Stimulated activated CD8-positive, alpha-beta memory T cell treated with anti-CD3 and anti-CD28 coated beads, Interleukin-15, amount 100 ng/mL, for 24 hours (primary cell): ENCODE data around the gene MOGAT3.

Experiments used
- DNase-seq: peaks from one replicate; pipeline ENCODE4 v3.0.0-alpha.2; 2020; ENCODE audit warnings: low read depth

The MOGAT3 gene

GRCh38 chr7:101160910-101161309, 39.9 kb downstream of the MOGAT3 start:
- DNase-seq = no peak

- no peak for DNase-seq
Measured at GRCh38 chr7:101159696-101160674, 40.9 kb downstream of the MOGAT3 start.

GRCh38 chr7:101156866-101157589, 43.8 kb downstream of the MOGAT3 start:
- DNase-seq = no peak

- DNase-seq = no peak
Measured at GRCh38 chr7:101156277-101156676, 44.6 kb downstream of the MOGAT3 start.

GRCh38 chr7:101155303-101155702, 45.5 kb downstream of the MOGAT3 start:
- no peak for DNase-seq

- no peak for DNase-seq
Measured at GRCh38 chr7:101154693-101155102, 46.1 kb downstream of the MOGAT3 start.

GRCh38 chr7:101153969-101154692, 46.7 kb downstream of the MOGAT3 start, which contains the start of gene AP1S1:
AP1S1 (plus strand) TSS chr7:101154476; CDS start chr7:101154515, 39 bp downstream.
- peak; percentile 81 for DNase-seq

- no peak for DNase-seq
Measured at GRCh38 chr7:101151908-101152651, 48.8 kb downstream of the MOGAT3 start.
